ENCODE results near the gene ACER2.

DNA sequence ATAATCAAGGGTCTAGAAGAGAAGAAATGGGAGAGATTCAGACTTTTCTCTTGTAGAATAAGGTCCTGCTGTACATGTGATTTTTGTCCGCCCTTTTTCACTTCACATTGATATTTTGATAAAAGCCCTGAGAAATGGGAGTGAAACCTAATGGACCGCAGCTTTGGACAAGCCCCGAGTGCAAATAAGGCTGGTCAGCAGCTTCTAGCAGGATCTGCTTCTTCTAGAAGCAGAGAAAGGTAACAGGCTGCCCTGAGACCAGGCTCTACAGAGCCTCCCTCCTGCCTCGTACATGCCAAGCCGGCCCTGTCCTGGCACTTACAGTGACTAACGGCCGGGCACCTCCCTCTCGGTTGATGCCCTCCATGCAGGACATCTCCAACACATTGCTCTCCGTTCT, 33.4 kb downstream of the ACER2 start:
- no peak for TF ChIP-seq POLR2A (IDR thresholded peaks at IDR 0.05; ENCODE audit: low read depth)
- TF ChIP-seq, protein P1, sequence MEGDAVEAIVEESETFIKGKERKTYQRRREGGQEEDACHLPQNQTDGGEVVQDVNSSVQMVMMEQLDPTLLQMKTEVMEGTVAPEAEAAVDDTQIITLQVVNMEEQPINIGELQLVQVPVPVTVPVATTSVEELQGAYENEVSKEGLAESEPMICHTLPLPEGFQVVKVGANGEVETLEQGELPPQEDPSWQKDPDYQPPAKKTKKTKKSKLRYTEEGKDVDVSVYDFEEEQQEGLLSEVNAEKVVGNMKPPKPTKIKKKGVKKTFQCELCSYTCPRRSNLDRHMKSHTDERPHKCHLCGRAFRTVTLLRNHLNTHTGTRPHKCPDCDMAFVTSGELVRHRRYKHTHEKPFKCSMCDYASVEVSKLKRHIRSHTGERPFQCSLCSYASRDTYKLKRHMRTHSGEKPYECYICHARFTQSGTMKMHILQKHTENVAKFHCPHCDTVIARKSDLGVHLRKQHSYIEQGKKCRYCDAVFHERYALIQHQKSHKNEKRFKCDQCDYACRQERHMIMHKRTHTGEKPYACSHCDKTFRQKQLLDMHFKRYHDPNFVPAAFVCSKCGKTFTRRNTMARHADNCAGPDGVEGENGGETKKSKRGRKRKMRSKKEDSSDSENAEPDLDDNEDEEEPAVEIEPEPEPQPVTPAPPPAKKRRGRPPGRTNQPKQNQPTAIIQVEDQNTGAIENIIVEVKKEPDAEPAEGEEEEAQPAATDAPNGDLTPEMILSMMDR (IDR thresholded peaks at IDR 0.05) = no peak
- TF ChIP-seq POLR2AphosphoS5 (IDR thresholded peaks at IDR 0.05) = no peak

All from esophagus muscularis mucosa (tissue), 3 donors.